Hair follicle dermal papilla cell (primary cell): ENCODE results near the gene LHCGR. TPM values are rescaled to one million over a fixed set of nuclear protein-coding genes. Genes with fewer than 3 reads are reported as not detected.

ENCODE experiments used
- small RNA-seq: library from RNA; depleted of rRNA; stranded (forward); fragments of <200 nt; gene quantifications from one replicate; pipeline ENCODE3, GENCODE V24; 2012
- total RNA-seq: library from RNA; depleted of rRNA; stranded (reverse); fragments of >200 nt; gene quantifications from 2 replicates; pipeline ENCODE4 v1.2.3, GENCODE V29; 2012

The LHCGR gene
- not detected in 2 replicates for total RNA-seq

DNA sequence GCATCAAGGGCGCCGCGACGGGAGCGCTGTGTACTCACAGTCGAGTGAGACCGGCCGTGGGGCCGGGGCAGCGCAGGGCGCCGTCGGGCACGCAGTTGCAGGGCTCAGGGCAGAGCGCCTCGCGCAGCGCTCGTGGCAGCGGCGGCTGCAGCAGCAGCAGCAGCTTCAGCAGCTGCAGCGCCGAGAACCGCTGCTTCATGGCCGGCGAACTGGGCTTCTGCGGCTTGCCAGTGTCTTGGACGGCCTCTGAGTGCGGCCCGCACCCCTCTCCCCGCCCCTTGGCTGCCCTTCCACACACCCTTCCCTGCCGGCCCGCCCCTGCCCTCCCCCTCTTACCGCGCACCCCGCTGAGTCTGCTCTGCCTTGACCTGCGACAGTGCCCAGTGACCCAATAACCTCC is at the start of gene LHCGR:
Gene LHCGR, minus strand, starts transcription at position 252 of the 400 bp plus-strand sequence. Its CDS starts 53 bp downstream, at position 199.

Small RNA genes within 50 kb of the gene (small RNA-seq; reads per million reads assigned to genes)
- not detected for gene ELOBP3

Other genes starting within 250 kb of the LHCGR start
- gene STON1, start 225.6 kb downstream of the LHCGR start, total RNA-seq = 9.6 and 19.3 TPM in 2 replicates
- 1.2 and 1.3 TPM in 2 replicates for gene GTF2A1L, start 137.9 kb downstream of the LHCGR start, total RNA-seq